ENCODE measurements around the gene TMC5.

Gene TMC5

GRCh38 chr16:19486051-19486450, 68.4 kb downstream of the TMC5 start:
- no peak for TF ChIP-seq CTCF (IDR thresholded peaks at IDR 0.05; ENCODE audit: control insufficient read depth, insufficient read depth, low read depth, low read length, missing control alignments)
- DNase-seq (ENCODE audit: low read depth): no peak
- H3K4me3 ChIP-seq (ENCODE audit: control insufficient read depth, low read depth, low read length): no peak overlapping the region

- no peak for DNase-seq (ENCODE audit: low read depth)
- TF ChIP-seq CTCF (IDR thresholded peaks at IDR 0.05; ENCODE audit: control insufficient read depth, insufficient read depth, low read depth, low read length, missing control alignments): no peak
- no peak overlapping the region for H3K4me3 ChIP-seq (ENCODE audit: control insufficient read depth, low read depth, low read length)
These were observed 69.2 kb downstream of the TMC5 start for GRCh38 chr16:19486750-19487325.

- no peak overlapping the region for H3K4me3 ChIP-seq (ENCODE audit: control insufficient read depth, low read depth, low read length)
- DNase-seq (ENCODE audit: low read depth): no peak
- no peak for TF ChIP-seq CTCF (IDR thresholded peaks at IDR 0.05; ENCODE audit: control insufficient read depth, insufficient read depth, low read depth, low read length, missing control alignments)
These were observed 70.5 kb downstream of the TMC5 start for GRCh38 chr16:19488213-19488640.

- TF ChIP-seq CTCF (IDR thresholded peaks at IDR 0.05; ENCODE audit: control insufficient read depth, insufficient read depth, low read depth, low read length, missing control alignments): no peak
- no peak for DNase-seq (ENCODE audit: low read depth)
- no peak overlapping the region for H3K4me3 ChIP-seq (ENCODE audit: control insufficient read depth, low read depth, low read length)
These were observed 72.9 kb downstream of the TMC5 start for GRCh38 chr16:19490619-19491018.

- no peak for TF ChIP-seq CTCF (IDR thresholded peaks at IDR 0.05; ENCODE audit: control insufficient read depth, insufficient read depth, low read depth, low read length, missing control alignments)
- no peak for DNase-seq (ENCODE audit: low read depth)
These were observed 79.5 kb downstream of the TMC5 start for GRCh38 chr16:19497176-19497575.

GRCh38 chr16:19499006-19499405, 81.3 kb downstream of the TMC5 start:
- DNase-seq (ENCODE audit: low read depth): no peak
- no peak for TF ChIP-seq CTCF (IDR thresholded peaks at IDR 0.05; ENCODE audit: control insufficient read depth, insufficient read depth, low read depth, low read length, missing control alignments)
- H3K4me3 ChIP-seq (ENCODE audit: control insufficient read depth, low read depth, low read length): no peak overlapping the region

More at GRCh38 chr16:19497176-19497575, 79.5 kb downstream of the TMC5 start:
- H3K4me3 ChIP-seq (ENCODE audit: control insufficient read depth, low read depth, low read length): no peak overlapping the region

- no peak for DNase-seq (ENCODE audit: low read depth)
- TF ChIP-seq CTCF (IDR thresholded peaks at IDR 0.05; ENCODE audit: control insufficient read depth, insufficient read depth, low read depth, low read length, missing control alignments): no peak
- no peak overlapping the region for H3K4me3 ChIP-seq (ENCODE audit: control insufficient read depth, low read depth, low read length)
These were observed 81.8 kb downstream of the TMC5 start for GRCh38 chr16:19499481-19499880.
